Astrocyte of the hippocampus (primary cell): ENCODE results near the gene RPS6KL1.
"Not testable (repeated sequence)": the region's sequence is repeated elsewhere in the genome, so short reads cannot be mapped to it uniquely, and the experiment has no call there.

Experiments used
- DNase-seq: peaks from one replicate; pipeline ENCODE4 v3.0.0; 2011; ENCODE audit warnings: low read depth, low spot score

The RPS6KL1 gene

GRCh38 chr14:74936151-74936550 is 13.1 kb upstream of the RPS6KL1 start:
- DNase-seq, result no peak

GRCh38 chr14:74935360-74935680 is 12.3 kb upstream of the RPS6KL1 start:
- no peak for DNase-seq

GRCh38 chr14:74934476-74935359 is 11.7 kb upstream of the RPS6KL1 start:
- DNase-seq, result no peak

- DNase-seq, result no peak
Observed at GRCh38 chr14:74934041-74934440, 11.0 kb upstream of the RPS6KL1 start.

GRCh38 chr14:74932936-74933335 is 9.9 kb upstream of the RPS6KL1 start:
- DNase-seq, result not testable (repeated sequence)

- no peak for DNase-seq
Observed at GRCh38 chr14:74932401-74932901, 9.4 kb upstream of the RPS6KL1 start.

- not testable (repeated sequence) for DNase-seq
Observed at GRCh38 chr14:74931744-74932143, 8.7 kb upstream of the RPS6KL1 start.

GRCh38 chr14:74929242-74929641 is 6.2 kb upstream of the RPS6KL1 start:
- no peak for DNase-seq

GRCh38 chr14:74927225-74927624 is 4.2 kb upstream of the RPS6KL1 start:
- DNase-seq, result no peak

- no peak for DNase-seq
Observed at GRCh38 chr14:74924061-74924460, 1.0 kb upstream of the RPS6KL1 start.

- no peak for DNase-seq
Observed at GRCh38 chr14:74921987-74922751, 891 bp downstream of the RPS6KL1 start.

- DNase-seq, result no peak
Observed at GRCh38 chr14:74921053-74921620, 1.9 kb downstream of the RPS6KL1 start.

GRCh38 chr14:74920281-74920680 is 2.8 kb downstream of the RPS6KL1 start:
- no peak for DNase-seq

- DNase-seq, result peak; percentile 20
Observed at GRCh38 chr14:74919421-74920165, 3.5 kb downstream of the RPS6KL1 start.

- DNase-seq, result no peak
Observed at GRCh38 chr14:74918380-74918779, 4.7 kb downstream of the RPS6KL1 start.

- no peak for DNase-seq
Observed at GRCh38 chr14:74917646-74918081, 5.4 kb downstream of the RPS6KL1 start.

- DNase-seq, result no peak
Observed at GRCh38 chr14:74917178-74917543, 5.9 kb downstream of the RPS6KL1 start.

- no peak for DNase-seq
Observed at GRCh38 chr14:74915826-74916225, 7.2 kb downstream of the RPS6KL1 start.

- DNase-seq, result no peak
Observed at GRCh38 chr14:74915426-74915825, 7.6 kb downstream of the RPS6KL1 start.

- peak; percentile 86 for DNase-seq
Observed at GRCh38 chr14:74913986-74914573, 9.0 kb downstream of the RPS6KL1 start.

- DNase-seq, result no peak
Observed at GRCh38 chr14:74913393-74913910, 9.6 kb downstream of the RPS6KL1 start.
